Activated naive CD4-positive, alpha-beta T cell treated with anti-CD3 and anti-CD28 coated beads for 36 hours (primary cell): Measurements from ENCODE around the gene ERVW-1. TPM values are rescaled to one million over a fixed set of nuclear protein-coding genes. Genes with fewer than 3 reads are reported as not detected.
A peak's percentile ranks its signal among the peaks of the same experiment; 100 is the strongest.
"Not testable (repeated sequence)": the region's sequence is repeated elsewhere in the genome, so short reads cannot be mapped to it uniquely, and the experiment has no call there.

Experiments
- CTCF ChIA-PET: fragments of 350-600 bp; sonication (Branson Sonifier 250); formaldehyde crosslinking; loops from one replicate; lab custom pipeline; 2021; ENCODE audit warnings: antibody characterized with exemption; lab: Charles Lee
- DNase-seq: peaks from one replicate; pipeline ENCODE4 v3.0.0-alpha.2; 2020
- H3K27ac Mint-ChIP-seq: one replicate; pipeline ENCODE4 v1.8.0; 2021; ENCODE audit warnings: mild to moderate bottlenecking, mixed read lengths
- H3K27me3 Mint-ChIP-seq: one replicate; pipeline ENCODE4 v1.8.0; 2021; ENCODE audit warnings: low read depth, mixed read lengths
- H3K36me3 Mint-ChIP-seq: one replicate; pipeline ENCODE4 v1.8.0; 2021; ENCODE audit warnings: low read depth, mixed read lengths
- H3K4me1 Mint-ChIP-seq: one replicate; pipeline ENCODE4 v1.8.0; 2021; ENCODE audit warnings: low read depth, mixed read lengths
- H3K4me3 Mint-ChIP-seq: one replicate; pipeline ENCODE4 v1.8.0; 2021; ENCODE audit warnings: mild to moderate bottlenecking, moderate library complexity, mixed read lengths
- H3K9me3 Mint-ChIP-seq: one replicate; pipeline ENCODE4 v1.8.0; 2021; ENCODE audit warnings: mixed read lengths
- intact Hi-C: fragments of 100-400 bp; cut with micrococcal nuclease; formaldehyde crosslinking; loops from one replicate; pipeline ENCODE4 v1.15.1; 2023
- total RNA-seq, 2 experiments: library from RNA; stranded (reverse); gene quantifications; one replicate each; pipeline ENCODE4 v1.2.3, GENCODE V29; 2021

ERVW-1 gene, protein sequence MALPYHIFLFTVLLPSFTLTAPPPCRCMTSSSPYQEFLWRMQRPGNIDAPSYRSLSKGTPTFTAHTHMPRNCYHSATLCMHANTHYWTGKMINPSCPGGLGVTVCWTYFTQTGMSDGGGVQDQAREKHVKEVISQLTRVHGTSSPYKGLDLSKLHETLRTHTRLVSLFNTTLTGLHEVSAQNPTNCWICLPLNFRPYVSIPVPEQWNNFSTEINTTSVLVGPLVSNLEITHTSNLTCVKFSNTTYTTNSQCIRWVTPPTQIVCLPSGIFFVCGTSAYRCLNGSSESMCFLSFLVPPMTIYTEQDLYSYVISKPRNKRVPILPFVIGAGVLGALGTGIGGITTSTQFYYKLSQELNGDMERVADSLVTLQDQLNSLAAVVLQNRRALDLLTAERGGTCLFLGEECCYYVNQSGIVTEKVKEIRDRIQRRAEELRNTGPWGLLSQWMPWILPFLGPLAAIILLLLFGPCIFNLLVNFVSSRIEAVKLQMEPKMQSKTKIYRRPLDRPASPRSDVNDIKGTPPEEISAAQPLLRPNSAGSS
- not detected for total RNA-seq

DNA sequence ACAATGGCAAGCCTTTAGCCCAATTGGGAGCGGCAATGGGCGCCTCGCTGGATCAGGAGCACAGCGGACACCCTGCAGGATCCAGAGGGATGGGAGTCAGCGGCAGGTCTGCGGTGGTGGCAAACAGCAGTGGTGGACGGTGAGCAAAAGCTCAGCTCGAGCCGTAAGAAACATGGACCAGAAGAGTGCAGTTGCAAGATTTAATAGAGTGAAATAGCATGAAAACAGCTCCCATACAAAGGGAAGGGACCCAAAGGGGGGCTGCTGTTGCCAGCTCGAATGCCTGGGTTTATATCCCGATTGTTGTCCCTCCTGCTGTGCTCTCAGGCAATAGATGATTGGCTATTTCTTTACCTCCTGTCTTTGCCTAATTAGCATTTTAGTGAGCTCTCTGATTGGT lies at the start of gene ERVW-1:
ERVW-1 (minus strand) TSS at position 266 of the 400 bp plus-strand sequence. CDS start 7,565 bp downstream, outside the sequence.
- H3K27ac Mint-ChIP-seq, CTCF ChIA-PET, intact Hi-C loops, H3K9me3 Mint-ChIP-seq, H3K4me3 Mint-ChIP-seq, H3K27me3 Mint-ChIP-seq, H3K4me1 Mint-ChIP-seq, DNase-seq, H3K36me3 Mint-ChIP-seq: not testable (repeated sequence)

DNA sequence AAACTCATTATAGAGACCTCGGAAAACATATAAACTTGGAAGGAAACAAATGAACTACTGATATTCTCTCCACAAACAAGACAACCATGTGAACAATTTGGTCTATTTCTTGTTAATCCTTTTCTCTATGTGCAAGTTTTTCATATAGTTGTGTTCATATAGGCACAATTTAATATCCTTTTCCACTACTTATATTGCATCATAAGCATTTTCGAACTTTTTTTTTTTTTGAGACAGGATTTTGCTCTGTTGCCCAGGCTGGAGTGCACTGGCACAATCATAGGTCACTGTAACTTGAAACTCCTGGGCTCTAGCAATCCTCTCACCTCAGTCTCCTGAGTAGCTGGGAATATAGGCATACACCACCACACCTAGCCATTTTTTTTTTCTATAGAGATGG lies 45.4 kb upstream of the ERVW-1 start:
- H3K36me3 Mint-ChIP-seq, result no peaks in the 10 kb centered on the region
- intact Hi-C loops, result no loop called here

DNA sequence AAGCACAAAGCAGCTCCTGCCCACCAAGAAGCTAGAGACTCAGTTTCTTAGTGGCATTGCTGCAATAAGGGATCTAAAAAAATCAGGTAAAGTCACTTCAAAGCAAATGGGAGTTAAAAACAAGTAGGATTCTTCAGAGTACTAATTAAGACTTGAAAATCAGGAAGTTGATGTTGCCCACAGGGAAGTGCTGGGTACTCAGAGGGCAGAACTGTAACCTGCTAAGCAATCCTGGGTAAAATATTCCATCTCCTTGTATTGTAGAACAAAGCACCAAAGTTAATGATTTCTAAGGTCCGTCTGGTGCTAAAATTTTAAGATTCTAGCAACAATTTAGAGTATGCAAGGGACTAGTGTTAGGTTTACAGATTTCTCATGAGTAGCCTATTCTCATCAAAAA lies 42.3 kb upstream of the ERVW-1 start:
- H3K4me3 Mint-ChIP-seq, result no peak overlapping the region
- H3K27me3 Mint-ChIP-seq, result no peaks in the 10 kb centered on the region
- no peak for DNase-seq
- no peaks in the 10 kb centered on the region for H3K9me3 Mint-ChIP-seq
- CTCF ChIA-PET, result no interaction called here
- no peak overlapping the region for H3K27ac Mint-ChIP-seq
- intact Hi-C loops, result no loop called here
- H3K36me3 Mint-ChIP-seq, result peaks cover 4% of the 10 kb centered on the region
- H3K4me1 Mint-ChIP-seq, result peaks cover 9% of the 10 kb centered on the region

More for the DNA sequence above, 45.4 kb upstream of the ERVW-1 start:
- H3K27me3 Mint-ChIP-seq, result no peaks in the 10 kb centered on the region
- no peak overlapping the region for H3K27ac Mint-ChIP-seq
- H3K9me3 Mint-ChIP-seq, result no peaks in the 10 kb centered on the region
- no peak for DNase-seq
- CTCF ChIA-PET, result no interaction called here
- peaks cover 15% of the 10 kb centered on the region for H3K4me1 Mint-ChIP-seq
- no peak overlapping the region for H3K4me3 Mint-ChIP-seq

DNA sequence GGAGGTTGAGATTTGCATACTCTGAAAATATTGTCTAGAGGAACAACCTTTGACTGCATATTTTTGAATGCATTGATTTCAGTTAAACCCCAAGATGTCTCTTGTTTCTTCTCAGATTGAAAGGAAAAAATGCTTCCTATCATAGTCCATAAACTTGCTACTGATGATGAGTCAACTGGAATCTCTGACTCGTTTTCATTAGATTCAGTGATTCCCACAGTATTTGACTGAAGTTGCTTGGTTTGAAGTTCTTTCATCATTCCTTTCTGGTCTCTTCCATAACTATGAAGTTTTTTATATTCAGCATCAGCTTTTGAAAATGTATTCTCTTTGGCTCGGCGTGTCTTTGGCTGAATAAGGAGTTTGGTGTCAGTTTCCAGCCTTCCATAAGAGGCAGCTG lies 39.9 kb upstream of the ERVW-1 start:
- Mint-ChIP-seq H3K4me1 (peaks cover 9% of the 10 kb centered on the region), H3K27me3 (no peaks in the 10 kb centered on the region), H3K36me3 (peaks cover 13% of the 10 kb centered on the region), H3K4me3 (no peak overlapping the region), H3K9me3 (no peaks in the 10 kb centered on the region), H3K27ac (peak overlapping the region; percentile 64)
- no peak for DNase-seq
- CTCF ChIA-PET, result interaction anchor here (0.6 to 1.1 kb wide), 2 partner anchors 11 to 928 kb away, joined by 3 to 5 read pairs; partner anchors contain the start of gene RBM48
- intact Hi-C loops, result no loop called here

DNA sequence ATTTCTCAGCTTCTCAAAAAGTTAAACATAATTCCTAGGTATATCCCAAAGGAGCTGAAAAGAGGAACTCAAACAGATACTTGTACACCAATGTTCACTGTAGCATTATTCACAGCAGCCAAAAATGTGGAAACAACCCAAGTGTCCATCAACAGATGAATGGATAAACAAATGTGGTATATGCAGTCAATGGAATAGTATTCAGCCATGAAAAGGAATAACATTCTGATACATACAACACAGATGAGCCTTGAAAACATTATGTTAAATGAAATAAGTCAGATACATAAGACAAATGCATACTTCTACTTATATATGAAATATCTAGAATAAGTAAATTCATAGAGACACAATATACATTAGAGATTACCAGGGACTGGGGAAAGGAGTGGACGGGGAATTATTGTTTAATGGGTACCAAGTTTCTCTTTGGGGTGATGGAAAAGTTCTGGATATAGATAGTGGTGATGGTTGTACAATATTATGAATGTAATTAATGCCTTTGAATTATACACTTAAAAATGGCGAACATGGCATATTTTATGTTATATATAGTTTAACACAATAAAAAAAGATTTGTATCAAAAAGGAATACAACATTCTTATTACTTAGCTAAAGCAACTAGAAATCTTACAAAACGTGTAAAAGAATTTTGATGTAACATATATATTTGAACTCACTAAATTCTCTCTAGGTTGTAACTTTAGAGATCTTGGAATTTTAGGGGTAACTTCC lies 35.6 kb upstream of the ERVW-1 start:
- CTCF ChIA-PET, result no interaction called here
- Mint-ChIP-seq H3K9me3 (no peaks in the 10 kb centered on the region), H3K27ac (no peak overlapping the region), H3K36me3 (peaks cover 15% of the 10 kb centered on the region), H3K4me1 (peaks cover 9% of the 10 kb centered on the region), H3K4me3 (no peak overlapping the region), H3K27me3 (no peaks in the 10 kb centered on the region)
- intact Hi-C loops, result no loop called here
- DNase-seq, result no peak

DNA sequence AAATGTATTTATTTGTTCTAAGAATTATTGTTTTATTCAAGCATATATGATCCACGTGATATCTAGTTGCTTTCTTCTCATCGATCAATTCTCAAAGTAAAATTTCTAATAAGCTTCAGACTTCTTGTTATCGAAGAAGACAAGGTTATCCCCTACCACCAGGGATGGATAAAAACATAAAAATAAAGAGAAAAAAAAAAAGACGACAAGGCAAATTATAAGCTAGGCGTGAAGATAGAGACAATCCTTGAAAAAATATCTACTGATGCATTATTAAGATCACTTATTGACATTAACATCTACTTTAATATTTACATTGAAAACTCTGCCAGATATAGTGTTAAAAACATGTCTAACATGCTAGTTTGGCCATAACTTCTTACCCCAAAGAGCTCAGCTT lies 31.2 kb upstream of the ERVW-1 start:
- H3K9me3 Mint-ChIP-seq, result no peaks in the 10 kb centered on the region
- peaks cover 11% of the 10 kb centered on the region for H3K36me3 Mint-ChIP-seq
- CTCF ChIA-PET, result no interaction called here
- intact Hi-C loops, result no loop called here
- no peaks in the 10 kb centered on the region for H3K27me3 Mint-ChIP-seq
- H3K27ac Mint-ChIP-seq, result no peak overlapping the region
- no peak overlapping the region for H3K4me3 Mint-ChIP-seq
- DNase-seq, result no peak
- H3K4me1 Mint-ChIP-seq, result peaks cover 1% of the 10 kb centered on the region

DNA sequence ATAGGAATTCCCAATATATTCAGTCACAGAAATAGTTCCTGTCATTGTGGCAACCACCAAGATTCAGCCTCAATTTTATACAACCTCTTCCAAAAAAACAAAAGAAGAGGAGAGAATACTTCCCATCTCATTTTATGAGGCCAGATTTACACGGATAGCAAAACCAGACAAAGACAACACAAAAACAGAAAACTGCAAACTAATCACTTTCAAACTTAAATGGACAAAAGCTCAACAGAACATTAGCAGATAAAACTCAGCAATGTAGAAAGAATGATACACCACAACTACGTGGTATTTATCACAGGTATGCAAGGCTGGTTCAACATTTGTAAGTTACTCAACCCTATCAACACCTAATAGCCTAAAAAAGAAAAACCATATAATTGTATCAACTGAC lies 28.6 kb upstream of the ERVW-1 start:
- H3K36me3 Mint-ChIP-seq, result peaks cover 6% of the 10 kb centered on the region
- intact Hi-C loops, result no loop called here
- no peak for DNase-seq
- CTCF ChIA-PET, result no interaction called here
- H3K27me3 Mint-ChIP-seq, result no peaks in the 10 kb centered on the region
- no peak overlapping the region for H3K27ac Mint-ChIP-seq
- peaks cover 4% of the 10 kb centered on the region for H3K4me1 Mint-ChIP-seq
- no peaks in the 10 kb centered on the region for H3K9me3 Mint-ChIP-seq
- H3K4me3 Mint-ChIP-seq, result no peak overlapping the region

DNA sequence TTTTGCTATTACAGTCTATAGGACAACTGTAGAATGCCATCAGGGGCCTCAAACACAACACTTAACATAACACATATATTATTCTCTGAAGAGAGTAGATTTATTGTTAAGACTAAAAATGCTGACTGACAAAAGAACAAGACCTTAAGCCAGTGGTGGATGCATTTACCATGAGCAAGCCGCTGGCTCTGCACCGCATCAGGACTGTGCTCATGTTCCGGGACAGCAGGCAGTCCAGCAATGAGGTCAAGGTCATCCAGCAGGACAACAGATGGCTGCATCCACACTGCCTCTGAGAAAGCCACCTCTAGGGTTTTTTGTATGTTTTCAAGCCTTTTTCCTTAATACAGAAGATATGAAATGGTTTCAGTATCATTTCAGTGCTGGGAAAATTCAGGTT lies 26.8 kb upstream of the ERVW-1 start:
- Mint-ChIP-seq H3K4me1 (peaks cover 4% of the 10 kb centered on the region), H3K9me3 (no peaks in the 10 kb centered on the region), H3K27ac (no peak overlapping the region), H3K36me3 (peaks cover 11% of the 10 kb centered on the region), H3K4me3 (no peak overlapping the region), H3K27me3 (no peaks in the 10 kb centered on the region)
- intact Hi-C loops, result no loop called here
- no peak for DNase-seq
- CTCF ChIA-PET, result no interaction called here

DNA sequence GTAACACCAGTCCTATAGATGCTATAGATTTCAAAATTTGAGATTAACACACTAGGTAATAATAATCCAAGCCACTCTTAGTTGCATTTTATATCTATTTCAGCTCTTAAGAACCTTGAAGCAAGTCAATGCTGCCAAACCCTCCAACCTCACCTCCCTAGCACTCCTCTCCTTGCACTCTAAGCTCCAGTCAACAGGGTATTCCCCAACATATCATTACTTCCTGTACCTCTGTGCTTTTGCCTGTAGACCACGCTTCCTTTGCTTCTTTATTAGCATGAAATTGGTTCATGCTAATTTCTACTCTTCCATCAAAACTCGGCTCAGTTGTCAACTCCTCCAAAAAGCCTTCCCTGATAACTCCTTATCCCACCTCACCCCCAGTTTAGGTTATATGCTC lies 26.0 kb upstream of the ERVW-1 start:
- no peak overlapping the region for H3K27ac Mint-ChIP-seq

DNA sequence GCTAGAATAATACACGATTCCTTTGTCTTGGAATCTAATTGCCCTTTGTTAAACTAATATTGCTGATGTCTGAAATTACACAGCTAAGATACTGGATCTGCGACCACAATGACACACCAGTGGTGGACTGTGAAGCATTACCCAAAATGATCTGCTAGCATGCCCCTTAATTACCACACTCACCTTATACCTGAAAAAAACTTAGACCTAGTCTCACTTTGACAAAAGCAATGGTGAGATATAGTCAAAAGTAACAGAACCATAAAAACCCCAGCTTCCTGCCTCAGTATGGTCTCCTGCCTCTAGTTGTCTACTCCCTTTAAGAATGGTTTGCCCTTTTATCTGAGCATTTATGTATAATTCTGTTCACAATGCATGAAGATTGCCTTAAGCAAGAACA lies 20.8 kb upstream of the ERVW-1 start:
- intact Hi-C loops, result no loop called here
- no peaks in the 10 kb centered on the region for H3K27me3 Mint-ChIP-seq
- H3K4me1 Mint-ChIP-seq, result no peaks in the 10 kb centered on the region
- H3K36me3 Mint-ChIP-seq, result peaks cover 15% of the 10 kb centered on the region
- H3K9me3 Mint-ChIP-seq, result no peaks in the 10 kb centered on the region
- CTCF ChIA-PET, result no interaction called here
- no peak for DNase-seq
- no peak overlapping the region for H3K27ac Mint-ChIP-seq
- no peak overlapping the region for H3K4me3 Mint-ChIP-seq

More for the DNA sequence above, 26.0 kb upstream of the ERVW-1 start:
- intact Hi-C loops, result no loop called here
- H3K4me1 Mint-ChIP-seq, result peaks cover 4% of the 10 kb centered on the region
- H3K36me3 Mint-ChIP-seq, result peaks cover 16% of the 10 kb centered on the region
- no peak for DNase-seq
- CTCF ChIA-PET, result no interaction called here
- H3K4me3 Mint-ChIP-seq, result no peak overlapping the region
- H3K9me3 Mint-ChIP-seq, result no peaks in the 10 kb centered on the region
- no peaks in the 10 kb centered on the region for H3K27me3 Mint-ChIP-seq

DNA sequence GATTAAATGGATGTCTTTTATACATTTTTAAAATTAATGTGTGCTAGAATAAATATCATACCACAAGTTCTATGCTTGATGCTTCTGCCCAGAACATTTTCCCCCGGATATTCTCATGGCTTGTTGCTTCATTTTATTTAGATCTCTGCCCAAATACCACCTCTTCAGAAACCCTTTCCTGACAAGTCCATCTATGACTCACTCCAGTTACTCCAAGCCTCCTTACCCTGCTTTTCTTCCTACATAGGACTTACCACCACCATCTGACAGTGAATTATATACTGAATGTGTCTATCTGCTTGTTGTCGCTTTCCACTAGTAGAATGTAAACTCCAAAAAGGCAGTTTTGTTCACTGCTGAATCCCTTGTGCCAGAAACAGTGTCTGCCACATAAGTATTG lies 19.1 kb upstream of the ERVW-1 start:
- CTCF ChIA-PET, result no interaction called here
- no peak overlapping the region for H3K27ac Mint-ChIP-seq
- H3K27me3 Mint-ChIP-seq, result no peaks in the 10 kb centered on the region
- no peak for DNase-seq
- peaks cover 19% of the 10 kb centered on the region for H3K36me3 Mint-ChIP-seq
- no peaks in the 10 kb centered on the region for H3K4me1 Mint-ChIP-seq
- intact Hi-C loops, result no loop called here
- H3K9me3 Mint-ChIP-seq, result no peaks in the 10 kb centered on the region
- no peak overlapping the region for H3K4me3 Mint-ChIP-seq

DNA sequence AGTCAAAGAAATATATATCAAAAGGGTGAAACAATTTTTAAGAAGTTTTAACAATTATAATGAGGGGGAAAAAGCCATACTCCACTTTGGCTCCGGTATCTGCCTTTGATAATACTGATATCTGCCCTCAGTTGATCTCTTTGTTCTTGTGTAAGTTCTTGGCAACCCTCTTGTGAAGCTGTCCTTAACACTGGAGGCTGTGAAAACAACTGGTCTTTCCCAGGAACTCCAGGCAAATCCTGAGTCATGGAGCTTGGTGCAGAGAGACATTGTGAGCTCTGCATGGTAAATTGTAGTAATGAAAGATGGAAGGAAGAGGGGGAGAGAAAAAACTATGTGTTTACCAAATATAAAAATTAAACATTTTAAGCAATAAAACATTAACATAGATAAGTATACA lies 11.9 kb upstream of the ERVW-1 start:
- no peak overlapping the region for H3K27ac Mint-ChIP-seq
- peaks cover 11% of the 10 kb centered on the region for H3K36me3 Mint-ChIP-seq
- intact Hi-C loops, result no loop called here
- CTCF ChIA-PET, result interaction anchor here (0.8 kb wide), 1 partner anchor 1334 kb away, joined by 3 read pairs; no protein-coding TSS in a partner anchor
- H3K9me3 Mint-ChIP-seq, result no peaks in the 10 kb centered on the region
- DNase-seq, result no peak
- H3K4me3 Mint-ChIP-seq, result no peak overlapping the region
- no peaks in the 10 kb centered on the region for H3K4me1 Mint-ChIP-seq
- H3K27me3 Mint-ChIP-seq, result no peaks in the 10 kb centered on the region
